ENCODE measurements around the gene EXTL2. TPM values are rescaled to one million over a fixed set of nuclear protein-coding genes. Genes with fewer than 3 reads are reported as not detected.

EXTL2 gene
- total and polyA plus RNA-seq, 10 of the 15 experiments (the other 5 are each of a cell fraction or from before 2014, with no cell fraction given), result 10.2 to 51.1 (median 16.2) TPM

- CTCF ChIA-PET, result interaction anchor here (0.8 to 1.1 kb wide), 2 partner anchors 16 to 22 kb away, joined by 3 to 4 read pairs; no protein-coding TSS in a partner anchor
- no peak for DNase-seq (ENCODE audit: low read depth, low spot score)
Measured at GRCh38 chr1:100851726-100852125, 42.9 kb downstream of the EXTL2 start.

More at GRCh38 chr1:100851726-100852125, 42.9 kb downstream of the EXTL2 start:
- H3K79me2 ChIP-seq (ENCODE audit: control insufficient read depth, insufficient read depth, low read length), result no peaks in the 10 kb centered on the region
- no peak overlapping the region for H2AFZ ChIP-seq (ENCODE audit: control insufficient read depth, low read depth, low read length)
- POLR2A ChIA-PET, result no interaction called here
- no peak overlapping the region for H3K27ac ChIP-seq (ENCODE audit: control insufficient read depth, insufficient read depth)
- SMC1A ChIA-PET (ENCODE audit: uncharacterized antibody, unreplicated experiment), result interaction anchor here (0.7 kb wide), 1 partner anchor 41 kb away, joined by 3 read pairs; no protein-coding TSS in a partner anchor
- WGBS (ENCODE audit: insufficient coverage, insufficient replicate concordance, low lambda C conversion rate, missing lambda C conversion rate), result 61% methylated on average over 5 of the region's 5 CpGs
- RAD21 ChIA-PET (ENCODE audit: unreplicated experiment), result no interaction called here
- FAIRE-seq (no peak), ATAC-seq (no peak)
- no peaks in the 10 kb centered on the region for H3K36me3 ChIP-seq (ENCODE audit: control insufficient read depth in 2 of 2, insufficient read depth in 2 of 2, low read length in 1 of 2)
- no peaks in the 10 kb centered on the region for H4K20me1 ChIP-seq (ENCODE audit: control insufficient read depth, insufficient read depth)
- in situ Hi-C loops (cut with MboI) (loop anchor here (25.0 kb wide), 1 partner anchor 1664 kb away; no protein-coding TSS in a partner anchor), intact Hi-C loops (cut with micrococcal nuclease; ENCODE audit: unreplicated experiment) (no loop called here)
- TF ChIP-seq RELA (IDR thresholded peaks at IDR 0.05; ENCODE audit: borderline replicate concordance, partially characterized antibody) (no peak), PKNOX1 (IDR thresholded peaks at IDR 0.05) (no peak), SMAD1 (IDR thresholded peaks at IDR 0.05; ENCODE audit: low read depth, partially characterized antibody) (no peak), EP300 (IDR thresholded peaks at IDR 0.05; ENCODE audit: borderline replicate concordance in 1 of 2, control insufficient read depth in 1 of 2, low read depth in 2 of 2, low read length in 2 of 2) (no peak), RAD51 (IDR thresholded peaks at IDR 0.05) (no peak), ZBTB33 (IDR thresholded peaks at IDR 0.05) (no peak), PRDM15 (CRISPR knock-in tag; IDR thresholded peaks at IDR 0.05) (no peak), NFYB (IDR thresholded peaks at IDR 0.05; ENCODE audit: insufficient read depth, low read depth, low read length) (no peak)
- no peak overlapping the region for H3K4me3 ChIP-seq
- no peaks in the 10 kb centered on the region for H3K4me1 ChIP-seq (ENCODE audit: control insufficient read depth, insufficient read depth, low read length)
- BruUV-seq (replicated peaks), result no TSS peak
- no peaks in the 10 kb centered on the region for H3K9me3 ChIP-seq (replicated peaks; ENCODE audit: control insufficient read depth, insufficient read depth, low read length)
- H3K9ac ChIP-seq (ENCODE audit: control insufficient read depth, insufficient read depth, low read length), result no peak overlapping the region
- H3K27me3 ChIP-seq (replicated peaks in 1 of 2; ENCODE audit: control insufficient read depth in 2 of 2, insufficient read depth in 2 of 2, low read length in 1 of 2), result no peaks in the 10 kb centered on the region
- H3K4me2 ChIP-seq (ENCODE audit: control insufficient read depth, insufficient read depth), result no peak overlapping the region
